DND-41 (cell line): Measurements from ENCODE around the gene ANKMY1.

Source experiments
- ATAC-seq: fragments of 200-7000 bp; cut with Tn5 transposase; 3 replicates; pipeline ENCODE4 v1.9.1; 2021; ENCODE audit warnings: low read depth; ENCODE audit not compliant: insufficient read depth
- DNase-seq: peaks from one replicate; pipeline ENCODE4 v3.0.0-alpha.2; 2020
- H2AFZ ChIP-seq: 2 replicates; pipeline ENCODE4 v1.6.0; 2012; ENCODE audit warnings: low read depth, low read length
- H3K27ac ChIP-seq: 2 replicates; pipeline ENCODE4 v1.5.1; 2012; ENCODE audit warnings: low read length, inconsistent platforms
- H3K27me3 ChIP-seq: fragments of 200-600 bp; sonication (generic); 2 replicates; pipeline ENCODE4 v1.6.0; 2012; ENCODE audit warnings: low read length, mild to moderate bottlenecking, inconsistent platforms; ENCODE audit not compliant: insufficient read depth, poor library complexity
- H3K36me3 ChIP-seq: 2 replicates; pipeline ENCODE4 v1.5.1; 2012; ENCODE audit warnings: low read length, inconsistent platforms; ENCODE audit not compliant: insufficient read depth
- H3K4me1 ChIP-seq: 2 replicates; pipeline ENCODE4 v1.5.1; 2012; ENCODE audit warnings: mild to moderate bottlenecking, low read length; ENCODE audit not compliant: insufficient read depth
- H3K4me2 ChIP-seq: 2 replicates; pipeline ENCODE4 v1.6.0; 2012; ENCODE audit warnings: mild to moderate bottlenecking, moderate library complexity, low read length, inconsistent platforms; ENCODE audit not compliant: insufficient read depth
- H3K4me3 ChIP-seq, 2 experiments: fragments of 200-600 bp in 1 of 2; shearing (Covaris generic) in 1 of 2; 2 replicates each; pipeline ENCODE4 v1.5.1; 2012 to 2016; ENCODE audit warnings: inconsistent platforms in 2 of 2, low read length in 2 of 2, mild to moderate bottlenecking in 2 of 2, low read depth in 1 of 2, moderate library complexity in 1 of 2
- H3K79me2 ChIP-seq: 2 replicates; pipeline ENCODE4 v1.6.0; 2012; ENCODE audit warnings: low read length, inconsistent platforms; ENCODE audit not compliant: insufficient read depth
- H3K9ac ChIP-seq: 2 replicates; pipeline ENCODE4 v1.6.0; 2012; ENCODE audit warnings: low read depth, mild to moderate bottlenecking, inconsistent platforms, low read length, moderate library complexity
- H3K9me3 ChIP-seq: 2 replicates; pipeline ENCODE4 v1.5.1; 2012; ENCODE audit warnings: low read length, moderate library complexity, mild to moderate bottlenecking, inconsistent platforms; ENCODE audit not compliant: insufficient read depth, severe bottlenecking
- H4K20me1 ChIP-seq: 2 replicates; pipeline ENCODE4 v1.6.0; 2012; ENCODE audit warnings: low read length; ENCODE audit not compliant: insufficient read depth
- EZH2 ChIP-seq: IDR thresholded peaks from 3 replicates; pipeline ENCODE4 v1.6.1; 2012; ENCODE audit warnings: borderline replicate concordance, low read depth, mild to moderate bottlenecking, moderate library complexity, low read length, inconsistent platforms; ENCODE audit not compliant: severe bottlenecking
- TF ChIP-seq, protein P1 (sequence below): IDR thresholded peaks from 2 replicates; pipeline ENCODE4 v1.5.1; 2012; ENCODE audit warnings: borderline replicate concordance, low read length, moderate library complexity, mild to moderate bottlenecking; ENCODE audit not compliant: poor library complexity, severe bottlenecking; ENCODE audit errors: extremely low read depth

The ANKMY1 gene

GRCh38 chr2:240459401-240460252 lies 98.2 kb downstream of the ANKMY1 start:
- no peak for TF ChIP-seq EZH2
- TF ChIP-seq, protein P1, sequence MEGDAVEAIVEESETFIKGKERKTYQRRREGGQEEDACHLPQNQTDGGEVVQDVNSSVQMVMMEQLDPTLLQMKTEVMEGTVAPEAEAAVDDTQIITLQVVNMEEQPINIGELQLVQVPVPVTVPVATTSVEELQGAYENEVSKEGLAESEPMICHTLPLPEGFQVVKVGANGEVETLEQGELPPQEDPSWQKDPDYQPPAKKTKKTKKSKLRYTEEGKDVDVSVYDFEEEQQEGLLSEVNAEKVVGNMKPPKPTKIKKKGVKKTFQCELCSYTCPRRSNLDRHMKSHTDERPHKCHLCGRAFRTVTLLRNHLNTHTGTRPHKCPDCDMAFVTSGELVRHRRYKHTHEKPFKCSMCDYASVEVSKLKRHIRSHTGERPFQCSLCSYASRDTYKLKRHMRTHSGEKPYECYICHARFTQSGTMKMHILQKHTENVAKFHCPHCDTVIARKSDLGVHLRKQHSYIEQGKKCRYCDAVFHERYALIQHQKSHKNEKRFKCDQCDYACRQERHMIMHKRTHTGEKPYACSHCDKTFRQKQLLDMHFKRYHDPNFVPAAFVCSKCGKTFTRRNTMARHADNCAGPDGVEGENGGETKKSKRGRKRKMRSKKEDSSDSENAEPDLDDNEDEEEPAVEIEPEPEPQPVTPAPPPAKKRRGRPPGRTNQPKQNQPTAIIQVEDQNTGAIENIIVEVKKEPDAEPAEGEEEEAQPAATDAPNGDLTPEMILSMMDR, result no peak
- DNase-seq (no peak), ATAC-seq (no peak)
- Histone ChIP-seq H3K36me3 (no peaks in the 10 kb centered on the region), H3K4me2 (no peak overlapping the region), H3K27ac (no peak overlapping the region), H3K9ac (no peak overlapping the region), H3K4me1 (no peaks in the 10 kb centered on the region), H3K27me3 (no peaks in the 10 kb centered on the region), H3K9me3 (no peaks in the 10 kb centered on the region), H3K79me2 (no peaks in the 10 kb centered on the region), H2AFZ (no peak overlapping the region), H4K20me1 (0 out of 2 replicates have a peak, but pooled peaks cover 3% of the 10 kb centered on the region), H3K4me3 (no peak overlapping the region)

- no peaks in the 10 kb centered on the region for H3K9me3 ChIP-seq
- H3K36me3 ChIP-seq, result no peaks in the 10 kb centered on the region
- no peaks in the 10 kb centered on the region for H3K79me2 ChIP-seq
- H2AFZ ChIP-seq, result no peak overlapping the region
- ATAC-seq, result no peak
- H3K4me1 ChIP-seq, result no peaks in the 10 kb centered on the region
- no peaks in the 10 kb centered on the region for H3K27me3 ChIP-seq
- 0 out of 2 replicates have a peak, but pooled peaks cover 3% of the 10 kb centered on the region for H4K20me1 ChIP-seq
- no peak for DNase-seq
- H3K4me3 ChIP-seq, result no peak overlapping the region
- H3K4me2 ChIP-seq, result no peak overlapping the region
- TF ChIP-seq, protein P1, result no peak
- TF ChIP-seq EZH2, result no peak
- no peak overlapping the region for H3K9ac ChIP-seq
- H3K27ac ChIP-seq, result no peak overlapping the region
Measured at GRCh38 chr2:240458900-240459391, 98.8 kb downstream of the ANKMY1 start.

- no peak overlapping the region for H2AFZ ChIP-seq
- no peak overlapping the region for H3K4me2 ChIP-seq
- DNase-seq, result no peak
- no peak for TF ChIP-seq EZH2
- TF ChIP-seq, protein P1, result no peak
- H3K9ac ChIP-seq, result no peak overlapping the region
- no peaks in the 10 kb centered on the region for H3K4me1 ChIP-seq
- 0 out of 2 replicates have a peak, but pooled peaks cover 3% of the 10 kb centered on the region for H4K20me1 ChIP-seq
- no peaks in the 10 kb centered on the region for H3K36me3 ChIP-seq
- no peak overlapping the region for H3K27ac ChIP-seq
- no peaks in the 10 kb centered on the region for H3K9me3 ChIP-seq
- ATAC-seq, result no peak
- no peak overlapping the region for H3K4me3 ChIP-seq
- H3K79me2 ChIP-seq, result no peaks in the 10 kb centered on the region
- no peaks in the 10 kb centered on the region for H3K27me3 ChIP-seq
Measured at GRCh38 chr2:240458044-240458899, 99.5 kb downstream of the ANKMY1 start.
